Peyer's patch (tissue), 4 donors: ENCODE measurements around the gene TMEM259.

Experiments
- POLR2A ChIP-seq, 2 donors: fragments of 450-650 bp; IDR thresholded peaks; one replicate each; pipeline ENCODE4 v1.5.1; 2017; ENCODE audit warnings: antibody characterized with exemption in 2 of 2, mild to moderate bottlenecking in 2 of 2, moderate library complexity in 2 of 2
- TF ChIP-seq, protein P1 (sequence below), 6 experiments: fragments of 450-650 bp in 4 of 6; fragments of 200-600 bp in 2 of 6; sonication (generic) in 1 of 6; IDR thresholded peaks; one replicate each; pipeline ENCODE4 v1.5.1; 2017 to 2019; ENCODE audit warnings: antibody characterized with exemption in 6 of 6, mild to moderate bottlenecking in 3 of 6, moderate library complexity in 1 of 6

DNA sequence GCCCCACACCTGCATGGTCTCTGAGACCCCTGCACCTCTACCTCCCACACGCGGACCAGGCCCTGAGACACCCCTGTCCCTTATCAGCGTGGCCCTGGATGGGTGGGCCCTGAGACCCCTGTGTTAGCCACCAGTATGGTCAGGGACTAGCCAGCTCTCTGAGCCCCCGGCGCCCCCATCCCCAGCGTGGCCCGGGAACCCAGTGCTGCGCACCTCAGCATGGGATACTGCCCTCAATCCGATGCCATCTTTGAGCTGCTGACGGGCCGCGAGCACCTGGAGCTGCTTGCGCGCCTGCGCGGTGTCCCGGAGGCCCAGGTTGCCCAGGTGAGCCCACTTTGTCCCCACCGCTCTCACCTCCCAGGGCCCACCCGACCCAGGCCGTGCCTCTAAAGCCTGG lies 41.1 kb upstream of the TMEM259 start:
- TF ChIP-seq, protein P1, sequence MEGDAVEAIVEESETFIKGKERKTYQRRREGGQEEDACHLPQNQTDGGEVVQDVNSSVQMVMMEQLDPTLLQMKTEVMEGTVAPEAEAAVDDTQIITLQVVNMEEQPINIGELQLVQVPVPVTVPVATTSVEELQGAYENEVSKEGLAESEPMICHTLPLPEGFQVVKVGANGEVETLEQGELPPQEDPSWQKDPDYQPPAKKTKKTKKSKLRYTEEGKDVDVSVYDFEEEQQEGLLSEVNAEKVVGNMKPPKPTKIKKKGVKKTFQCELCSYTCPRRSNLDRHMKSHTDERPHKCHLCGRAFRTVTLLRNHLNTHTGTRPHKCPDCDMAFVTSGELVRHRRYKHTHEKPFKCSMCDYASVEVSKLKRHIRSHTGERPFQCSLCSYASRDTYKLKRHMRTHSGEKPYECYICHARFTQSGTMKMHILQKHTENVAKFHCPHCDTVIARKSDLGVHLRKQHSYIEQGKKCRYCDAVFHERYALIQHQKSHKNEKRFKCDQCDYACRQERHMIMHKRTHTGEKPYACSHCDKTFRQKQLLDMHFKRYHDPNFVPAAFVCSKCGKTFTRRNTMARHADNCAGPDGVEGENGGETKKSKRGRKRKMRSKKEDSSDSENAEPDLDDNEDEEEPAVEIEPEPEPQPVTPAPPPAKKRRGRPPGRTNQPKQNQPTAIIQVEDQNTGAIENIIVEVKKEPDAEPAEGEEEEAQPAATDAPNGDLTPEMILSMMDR (IDR thresholded peaks at IDR 0.05), result no peak
- no peak for TF ChIP-seq POLR2A (IDR thresholded peaks at IDR 0.05)
